H1 (cell line): Measurements from ENCODE around the gene DDX50. TPM values are rescaled to one million over a fixed set of nuclear protein-coding genes. Genes with fewer than 3 reads are reported as not detected.

ENCODE experiments used
- ASH2L ChIP-seq: fragments of 200-600, 300-600 bp; sonication (generic); IDR thresholded peaks from one replicate; pipeline ENCODE4 v1.7.1; 2017; ENCODE audit warnings: low read length
- BACH1 ChIP-seq: IDR thresholded peaks from 2 replicates; pipeline ENCODE4 v1.6.1; 2012; ENCODE audit warnings: low read length, improper control_type of control experiment
- CREB1 ChIP-seq: IDR thresholded peaks from 2 replicates; pipeline ENCODE4 v1.6.1; 2012; ENCODE audit warnings: inconsistent platforms
- CTBP2 ChIP-seq: IDR thresholded peaks from 2 replicates; pipeline ENCODE4 v1.7.0; 2011; ENCODE audit warnings: borderline replicate concordance, mild to moderate bottlenecking, moderate library complexity, mixed read lengths, low read length; ENCODE audit not compliant: insufficient read depth, insufficient read length
- CTCF ChIP-seq, 3 experiments: IDR thresholded peaks; 1 replicate in 2 of 3; 2 replicates in 1 of 3; pipeline versions ENCODE4 v1.5.1 to v1.6.1; 2011; ENCODE audit warnings: low read length in 3 of 3, mild to moderate bottlenecking in 3 of 3, inconsistent platforms in 2 of 3, low read depth in 1 of 3, moderate library complexity in 1 of 3; ENCODE audit not compliant: insufficient read depth in 1 of 3; ENCODE audit errors: control extremely low read depth in 1 of 3
- EGR1 ChIP-seq: IDR thresholded peaks from 2 replicates; pipeline ENCODE4 v1.6.1; 2011; ENCODE audit warnings: low read depth, low read length, borderline replicate concordance
- HDAC2 ChIP-seq, 2 experiments: fragments of 300-600 bp in 1 of 2; sonication (generic) in 1 of 2; IDR thresholded peaks; 2 replicates each; pipeline ENCODE4 v1.6.1; 2011 to 2012; ENCODE audit warnings: low read depth in 2 of 2, low read length in 2 of 2, mild to moderate bottlenecking in 2 of 2, moderate library complexity in 2 of 2, borderline replicate concordance in 1 of 2, inconsistent platforms in 1 of 2
- KDM4A ChIP-seq: IDR thresholded peaks from one replicate; pipeline ENCODE4 v1.7.1; 2012; ENCODE audit warnings: low read depth, mild to moderate bottlenecking, moderate library complexity, low read length, inconsistent platforms; ENCODE audit not compliant: severe bottlenecking
- PHF8 ChIP-seq: fragments of 200-600 bp; sonication (generic); conservative IDR thresholded peaks from 2 replicates; pipeline ENCODE4 v1.7.1; 2012; ENCODE audit warnings: low read depth, mild to moderate bottlenecking, inconsistent platforms, low read length, moderate library complexity
- POLR2A ChIP-seq, 2 experiments: IDR thresholded peaks; 1 replicate in 1 of 2; 2 replicates in 1 of 2; pipeline ENCODE4 v1.6.1; 2011; ENCODE audit warnings: low read depth in 2 of 2, low read length in 2 of 2, mild to moderate bottlenecking in 2 of 2; ENCODE audit errors: control extremely low read depth in 1 of 2
- POLR2AphosphoS5 ChIP-seq: IDR thresholded peaks from 2 replicates; pipeline ENCODE4 v1.6.1; 2011; ENCODE audit warnings: low read depth, low read length
- POU5F1 ChIP-seq: IDR thresholded peaks from 2 replicates; pipeline ENCODE4 v1.6.1; 2011; ENCODE audit warnings: low read depth, mild to moderate bottlenecking, low read length, moderate library complexity
- RAD21 ChIP-seq, 2 experiments: IDR thresholded peaks in 1 of 2; conservative IDR thresholded peaks in 1 of 2; 2 replicates each; pipeline ENCODE4 v1.6.1; 2011; ENCODE audit warnings: low read depth in 2 of 2, low read length in 2 of 2, improper control_type of control experiment in 1 of 2, inconsistent platforms in 1 of 2, mild to moderate bottlenecking in 1 of 2, moderate library complexity in 1 of 2
- RFX5 ChIP-seq: IDR thresholded peaks from 2 replicates; pipeline ENCODE4 v1.6.1; 2011; ENCODE audit warnings: low read depth, low read length, improper control_type of control experiment, borderline replicate concordance
- RNF2 ChIP-seq: fragments of 200-900, 300-1000 bp; sonication (generic); IDR thresholded peaks from 2 replicates; pipeline ENCODE4 v1.7.1; 2016; ENCODE audit warnings: borderline replicate concordance, low read depth, mild to moderate bottlenecking, antibody characterized with exemption, low read length; ENCODE audit not compliant: poor library complexity, severe bottlenecking; ENCODE audit errors: missing control alignments
- SAP30 ChIP-seq: fragments of 300-600 bp; sonication (generic); IDR thresholded peaks from 2 replicates; pipeline ENCODE4 v1.7.1; 2012; ENCODE audit warnings: low read length, moderate library complexity, mild to moderate bottlenecking, inconsistent platforms; ENCODE audit not compliant: insufficient read depth, insufficient replicate concordance
- SIN3A ChIP-seq, 2 experiments: IDR thresholded peaks in 1 of 2; conservative IDR thresholded peaks in 1 of 2; 2 replicates each; pipeline ENCODE4 v1.6.1; 2011 to 2012; ENCODE audit warnings: low read length in 2 of 2, improper control_type of control experiment in 1 of 2, low read depth in 1 of 2, mild to moderate bottlenecking in 1 of 2
- SP1 ChIP-seq: IDR thresholded peaks from 2 replicates; pipeline ENCODE4 v1.6.1; 2011; ENCODE audit warnings: low read depth, low read length
- TAF1 ChIP-seq: IDR thresholded peaks from 2 replicates; pipeline ENCODE4 v1.6.1; 2011; ENCODE audit warnings: mild to moderate bottlenecking, low read depth, low read length
- TAF7 ChIP-seq: optimal IDR thresholded peaks from 2 replicates; pipeline ENCODE3; 2011; ENCODE audit warnings: low read depth, mild to moderate bottlenecking, inconsistent platforms, low read length, moderate library complexity, borderline replicate concordance
- polyA plus RNA-seq, 7 experiments: library from polyadenylated mRNA; depleted of rRNA in 3 of 7; stranded (reverse) in 5 of 7; unstranded in 2 of 7; fragments of >200 nt in 5 of 7; fragments of 200-250 nt in 2 of 7; gene quantifications; 1 replicate in 5 of 7; 2 replicates in 1 of 7; 4 replicates in 1 of 7; pipeline versions ENCODE4 v1.2.1 to v1.2.3, GENCODE V29; 2011 to 2013; ENCODE audit warnings: missing spikeins in 2 of 7, mixed read lengths in 2 of 7
- total RNA-seq: library from RNA; stranded (reverse); fragmentation: NEBNext Ultra II Directional; extraction: Animal tissue kit (Norgen Biotek cat#: 25700); gene quantifications from 2 replicates; pipeline ENCODE4 v1.2.1, GENCODE V29; 2021

Gene DDX50
- total and polyA plus RNA-seq, 2 of the 8 experiments (the other 6 are each of a cell fraction or from before 2014, with no cell fraction given) = 20.0 to 36.5 TPM

- TF ChIP-seq SAP30 = no peak
- no peak for TF ChIP-seq BACH1
- peak; percentile 49 for TF ChIP-seq KDM4A
- TF ChIP-seq SIN3A (conservative IDR thresholded peaks at IDR 0.05 in 1 of 2, IDR thresholded peaks at IDR 0.05 in 1 of 2; ENCODE audit: low read depth in 1 of 2, low read length in 2 of 2) = peak; percentile 80 to 96; a peak in 1 of 4 replicates
- TF ChIP-seq PHF8 = no peak; the same call in 1 of the 2 replicates
- TF ChIP-seq HDAC2 (IDR thresholded peaks at IDR 0.05; ENCODE audit: borderline replicate concordance in 1 of 2, low read depth in 2 of 2, low read length in 2 of 2) = no peak
- TF ChIP-seq POLR2A (IDR thresholded peaks at IDR 0.05; ENCODE audit: control extremely low read depth in 1 of 2, low read depth in 2 of 2, low read length in 2 of 2) = peak in 1 of 2 experiments; percentile 93; a peak in 2 of 3 replicates
- peak; percentile 96 for TF ChIP-seq SP1
- peak; percentile 78 for TF ChIP-seq CTBP2
- TF ChIP-seq RAD21 (IDR thresholded peaks at IDR 0.05 in 1 of 2, conservative IDR thresholded peaks at IDR 0.05 in 1 of 2; ENCODE audit: low read depth in 2 of 2, low read length in 2 of 2) = no peak
- peak; percentile 86 for TF ChIP-seq TAF1
- TF ChIP-seq POLR2AphosphoS5 = peak; percentile 70
- TF ChIP-seq POU5F1 = 0 out of 2 replicates have a peak, but pooled peaks have one; percentile 1
- TF ChIP-seq CREB1 = peak; percentile 92
- TF ChIP-seq ASH2L = peak; percentile 84
- no peak for TF ChIP-seq EGR1
- peak in 1 of 3 experiments; percentile 13; a peak in 1 of 4 replicates for TF ChIP-seq CTCF (IDR thresholded peaks at IDR 0.05; ENCODE audit: control extremely low read depth in 1 of 3, insufficient read depth in 1 of 3, low read depth in 1 of 3, low read length in 3 of 3)
- peak; percentile 63 for TF ChIP-seq TAF7
- no peak for TF ChIP-seq RFX5
- no peak for TF ChIP-seq RNF2
These were observed at the start of gene DDX50 (continued) for GRCh38 chr10:68901105-68901927.
